Transverse colon (tissue), 4 donors: ENCODE measurements around the gene PTPRN2.

Experiments used
- CTCF ChIP-seq, 5 experiments: fragments of 200-600 bp in 3 of 5; fragments of 450-650 bp in 2 of 5; sonication (generic) in 3 of 5; IDR thresholded peaks; 1 replicate in 2 of 5; 2 replicates in 3 of 5; pipeline ENCODE4 v1.5.1; 2016 to 2017; ENCODE audit warnings: antibody characterized with exemption in 5 of 5, inconsistent platforms in 3 of 5, mild to moderate bottlenecking in 2 of 5, moderate library complexity in 1 of 5
- EP300 ChIP-seq: sonication (generic); formaldehyde crosslinking; IDR thresholded peaks from one replicate; pipeline ENCODE4 v1.6.1; 2017; ENCODE audit warnings: antibody characterized with exemption, low read depth
- POLR2A ChIP-seq: fragments of 450-650 bp; IDR thresholded peaks from one replicate; pipeline ENCODE4 v1.6.1; 2016; ENCODE audit warnings: antibody characterized with exemption, mild to moderate bottlenecking, moderate library complexity
- POLR2AphosphoS5 ChIP-seq, 3 donors: sonication (generic); formaldehyde crosslinking; IDR thresholded peaks; one replicate each; pipeline ENCODE4 v1.6.1; 2016; ENCODE audit warnings: antibody characterized with exemption in 3 of 3

- TF ChIP-seq CTCF (IDR thresholded peaks at IDR 0.05) (no peak), POLR2A (no peak), POLR2AphosphoS5 (IDR thresholded peaks at IDR 0.05) (no peak), EP300 (no peak)
Measured at GRCh38 chr7:158446706-158447105, 140.9 kb downstream of the PTPRN2 start.
